Neural progenitor cell (in vitro differentiated cells): ENCODE data around the gene RNF7. TPM values are rescaled to one million over a fixed set of nuclear protein-coding genes. Genes with fewer than 3 reads are reported as not detected.

Experiments used
- DNase-seq: peaks from one replicate; pipeline ENCODE4 v3.0.0-alpha.2; 2016; ENCODE audit warnings: low spot score
- H2AFZ ChIP-seq: fragments of 200-600 bp; sonication (generic); replicated peaks from 2 replicates; pipeline ENCODE4 v1.6.1; 2016; ENCODE audit warnings: antibody characterized with exemption
- H3F3A ChIP-seq: fragments of 200-600 bp; sonication (generic); 2 replicates; pipeline ENCODE4 v1.6.1; 2016; ENCODE audit warnings: antibody characterized with exemption, low read depth
- H3K27ac ChIP-seq: fragments of 200-600 bp; sonication (generic); 2 replicates; pipeline ENCODE4 v1.5.1; 2016; ENCODE audit warnings: mild to moderate bottlenecking
- H3K27me3 ChIP-seq: fragments of 200-600 bp; sonication (generic); 2 replicates; pipeline ENCODE4 v1.6.1; 2016; ENCODE audit warnings: mild to moderate bottlenecking, moderate library complexity
- H3K36me3 ChIP-seq: fragments of 200-600 bp; sonication (generic); 2 replicates; pipeline ENCODE4 v1.5.1; 2016
- H3K4me1 ChIP-seq: fragments of 200-600 bp; sonication (generic); 2 replicates; pipeline ENCODE4 v1.6.1; 2016; ENCODE audit warnings: mixed run types
- H3K4me2 ChIP-seq: fragments of 200-600 bp; sonication (generic); 2 replicates; pipeline ENCODE4 v1.6.1; 2016
- H3K4me3 ChIP-seq: fragments of 200-600 bp; sonication (generic); 2 replicates; pipeline ENCODE4 v1.5.1; 2016
- H3K79me2 ChIP-seq: fragments of 200-600 bp; sonication (generic); 2 replicates; pipeline ENCODE4 v1.6.1; 2016; ENCODE audit warnings: low read depth
- H3K9ac ChIP-seq: fragments of 200-600 bp; sonication (generic); 2 replicates; pipeline ENCODE4 v1.6.1; 2016
- H3K9me3 ChIP-seq: fragments of 200-600 bp; sonication (generic); 2 replicates; pipeline ENCODE4 v1.5.1; 2016; ENCODE audit warnings: low read depth
- H4K20me1 ChIP-seq: fragments of 200-600 bp; sonication (generic); 2 replicates; pipeline ENCODE4 v1.6.1; 2016; ENCODE audit warnings: low read depth
- H3K27ac Mint-ChIP-seq: 3 replicates; pipeline ENCODE4 v1.8.0; 2021; ENCODE audit warnings: mixed read lengths
- H3K27me3 Mint-ChIP-seq: 2 replicates; pipeline ENCODE4 v1.8.0; 2022; ENCODE audit warnings: low read depth, mild to moderate bottlenecking, inconsistent platforms, moderate library complexity, mixed read lengths; ENCODE audit not compliant: insufficient read depth
- H3K36me3 Mint-ChIP-seq: 3 replicates; pipeline ENCODE4 v1.8.0; 2021; ENCODE audit warnings: mixed read lengths
- H3K4me1 Mint-ChIP-seq: 3 replicates; pipeline ENCODE4 v1.8.0; 2021; ENCODE audit warnings: mixed read lengths
- H3K4me3 Mint-ChIP-seq: 3 replicates; pipeline ENCODE4 v1.8.0; 2021; ENCODE audit warnings: mild to moderate bottlenecking, moderate library complexity, mixed read lengths
- H3K9me3 Mint-ChIP-seq: 3 replicates; pipeline ENCODE4 v1.8.0; 2020; ENCODE audit warnings: mixed read lengths
- CTCF ChIP-seq: fragments of 200-600 bp; sonication (generic); IDR thresholded peaks from 2 replicates; pipeline ENCODE4 v1.5.1; 2017; ENCODE audit warnings: antibody characterized with exemption, mild to moderate bottlenecking
- EZH2 ChIP-seq: fragments of 200-600 bp; sonication (generic); IDR thresholded peaks from 2 replicates; pipeline ENCODE4 v1.6.1; 2017; ENCODE audit warnings: antibody characterized with exemption, mild to moderate bottlenecking, moderate library complexity
- EZH2phosphoT487 ChIP-seq: fragments of 200-600 bp; sonication (generic); IDR thresholded peaks from 2 replicates; pipeline ENCODE4 v1.6.1; 2017; ENCODE audit warnings: antibody characterized with exemption
- total RNA-seq: library from RNA; depleted of rRNA; stranded (reverse); fragments of >200 nt; gene quantifications from 2 replicates; pipeline ENCODE4 v1.2.3, GENCODE V29; 2015; ENCODE audit warnings: low replicate concordance

RNF7 gene
- total RNA-seq, 1 donor from 2014 or later: 105 TPM

GRCh38 chr3:141708367-141708766 lies 29.7 kb upstream of the RNF7 start:
- Histone ChIP-seq H4K20me1 (no peaks in the 10 kb centered on the region), H3K4me1 (no peaks in the 10 kb centered on the region), H3K9ac (no peak overlapping the region), H3K36me3 (no peaks in the 10 kb centered on the region), H3K79me2 (no peaks in the 10 kb centered on the region), H3F3A (no peaks in the 10 kb centered on the region), H3K4me3 (no peak overlapping the region), H3K9me3 (no peaks in the 10 kb centered on the region), H3K4me2 (no peak overlapping the region), H2AFZ (no peak overlapping the region), H3K27ac (no peak overlapping the region), H3K27me3 (no peaks in the 10 kb centered on the region)
- Mint-ChIP-seq H3K27ac (no peak overlapping the region), H3K4me1 (no peaks in the 10 kb centered on the region), H3K36me3 (no peaks in the 10 kb centered on the region), H3K4me3 (no peak overlapping the region), H3K9me3 (no peaks in the 10 kb centered on the region), H3K27me3 (peaks cover 2% of the 10 kb centered on the region)
- TF ChIP-seq EZH2 (no peak), CTCF (no peak), EZH2phosphoT487 (no peak)
- DNase-seq: no peak

- no peak overlapping the region for H3K9ac ChIP-seq
- no peak overlapping the region for H3K4me2 ChIP-seq
- H3K27me3 Mint-ChIP-seq: peaks cover 2% of the 10 kb centered on the region
- no peak overlapping the region for H3K4me3 ChIP-seq
- H2AFZ ChIP-seq: no peak overlapping the region
- no peaks in the 10 kb centered on the region for H3F3A ChIP-seq
- H3K36me3 ChIP-seq: no peaks in the 10 kb centered on the region
- no peaks in the 10 kb centered on the region for H3K4me1 Mint-ChIP-seq
- H3K4me1 ChIP-seq: no peaks in the 10 kb centered on the region
- H3K4me3 Mint-ChIP-seq: no peak overlapping the region
- H3K9me3 ChIP-seq: no peaks in the 10 kb centered on the region
- no peaks in the 10 kb centered on the region for H4K20me1 ChIP-seq
- TF ChIP-seq EZH2phosphoT487 (no peak), EZH2 (no peak), CTCF (no peak)
- no peak overlapping the region for H3K27ac ChIP-seq
- no peaks in the 10 kb centered on the region for H3K79me2 ChIP-seq
- H3K36me3 Mint-ChIP-seq: no peaks in the 10 kb centered on the region
- no peaks in the 10 kb centered on the region for H3K27me3 ChIP-seq
- no peak for DNase-seq
- no peaks in the 10 kb centered on the region for H3K9me3 Mint-ChIP-seq
- no peak overlapping the region for H3K27ac Mint-ChIP-seq
These were observed 28.9 kb upstream of the RNF7 start for GRCh38 chr3:141709126-141709770.

- Histone ChIP-seq H3F3A (no peaks in the 10 kb centered on the region), H3K36me3 (no peaks in the 10 kb centered on the region)
These were observed 28.0 kb upstream of the RNF7 start for GRCh38 chr3:141710121-141710520.

More at GRCh38 chr3:141710121-141710520, 28.0 kb upstream of the RNF7 start:
- Histone ChIP-seq H3K9me3 (no peaks in the 10 kb centered on the region), H3K4me3 (no peak overlapping the region), H3K4me1 (no peaks in the 10 kb centered on the region), H3K79me2 (no peaks in the 10 kb centered on the region), H3K27ac (no peak overlapping the region), H3K9ac (no peak overlapping the region), H2AFZ (no peak overlapping the region), H4K20me1 (no peaks in the 10 kb centered on the region), H3K27me3 (no peaks in the 10 kb centered on the region), H3K4me2 (no peak overlapping the region)
- H3K27ac Mint-ChIP-seq: no peak overlapping the region
- peaks cover 2% of the 10 kb centered on the region for H3K27me3 Mint-ChIP-seq
- H3K4me1 Mint-ChIP-seq: no peaks in the 10 kb centered on the region
- no peaks in the 10 kb centered on the region for H3K36me3 Mint-ChIP-seq
- no peak overlapping the region for H3K4me3 Mint-ChIP-seq
- H3K9me3 Mint-ChIP-seq: no peaks in the 10 kb centered on the region
- TF ChIP-seq EZH2phosphoT487: no peak
- no peak for TF ChIP-seq CTCF
- no peak for TF ChIP-seq EZH2
- DNase-seq: no peak
